ENCODE measurements around the gene DPPA3. TPM values are rescaled to one million over a fixed set of nuclear protein-coding genes. Genes with fewer than 3 reads are reported as not detected.
"Not testable (repeated sequence)": the region's sequence is repeated elsewhere in the genome, so short reads cannot be mapped to it uniquely, and the experiment has no call there.

Gene DPPA3
- total RNA-seq, 1 donor, result not detected

- no peak for DNase-seq (ENCODE audit: low read depth)
- no peak for TF ChIP-seq CTCF (IDR thresholded peaks at IDR 0.05; ENCODE audit: insufficient read depth, low read length)
- no peak overlapping the region for H3K4me3 ChIP-seq (ENCODE audit: low read depth, low read length)
Observed at GRCh38 chr12:7749442-7749841, 38.2 kb downstream of the DPPA3 start.

- no peak for DNase-seq (ENCODE audit: low read depth)
- no peak for TF ChIP-seq CTCF (IDR thresholded peaks at IDR 0.05; ENCODE audit: insufficient read depth, low read length)
- no peak overlapping the region for H3K4me3 ChIP-seq (ENCODE audit: low read depth, low read length)
Observed at GRCh38 chr12:7750350-7750749, 39.1 kb downstream of the DPPA3 start.

GRCh38 chr12:7751394-7751793 lies 40.2 kb downstream of the DPPA3 start:
- no peak overlapping the region for H3K4me3 ChIP-seq (ENCODE audit: low read depth, low read length)
- TF ChIP-seq CTCF (IDR thresholded peaks at IDR 0.05; ENCODE audit: insufficient read depth, low read length), result no peak
- no peak for DNase-seq (ENCODE audit: low read depth)

GRCh38 chr12:7751941-7752922 lies 41.0 kb downstream of the DPPA3 start:
- DNase-seq (ENCODE audit: low read depth), result not testable (repeated sequence)

GRCh38 chr12:7755668-7756067 lies 44.4 kb downstream of the DPPA3 start:
- not testable (repeated sequence) for H3K4me3 ChIP-seq (ENCODE audit: low read depth, low read length); DNase-seq (ENCODE audit: low read depth)

More at GRCh38 chr12:7751941-7752922, 41.0 kb downstream of the DPPA3 start:
- not testable (repeated sequence) for H3K4me3 ChIP-seq (ENCODE audit: low read depth, low read length)

- no peak overlapping the region for H3K4me3 ChIP-seq (ENCODE audit: low read depth, low read length)
- no peak for DNase-seq (ENCODE audit: low read depth)
- no peak for TF ChIP-seq CTCF (IDR thresholded peaks at IDR 0.05; ENCODE audit: insufficient read depth, low read length)
Observed at GRCh38 chr12:7756993-7757392, 45.8 kb downstream of the DPPA3 start.

GRCh38 chr12:7758766-7759140 lies 47.5 kb downstream of the DPPA3 start:
- TF ChIP-seq CTCF (IDR thresholded peaks at IDR 0.05; ENCODE audit: insufficient read depth, low read length), result no peak
- no peak for DNase-seq (ENCODE audit: low read depth)
- H3K4me3 ChIP-seq (ENCODE audit: low read depth, low read length), result no peak overlapping the region

Other genes with a start within 250 kb of the DPPA3 start
- gene CD163, start 207.7 kb upstream of the DPPA3 start, total RNA-seq (ENCODE audit: low replicate concordance), result not detected in 2 replicates
- gene APOBEC1, start 45.5 kb upstream of the DPPA3 start, total RNA-seq (ENCODE audit: low replicate concordance), result not detected in 2 replicates
- gene GDF3, start 15.7 kb upstream of the DPPA3 start, total RNA-seq (ENCODE audit: low replicate concordance), result not detected in 2 replicates
- not detected in 2 replicates for gene CLEC4C, start 35.9 kb downstream of the DPPA3 start, total RNA-seq (ENCODE audit: low replicate concordance)
- not detected in 2 replicates for gene NANOGNB, start 53.8 kb downstream of the DPPA3 start, total RNA-seq (ENCODE audit: low replicate concordance)
- under 0.01 and 0.16 TPM in 2 replicates for gene NANOG, start 78.0 kb downstream of the DPPA3 start, total RNA-seq (ENCODE audit: low replicate concordance)
- gene SLC2A14, start 161.5 kb downstream of the DPPA3 start, total RNA-seq (ENCODE audit: low replicate concordance), result not detected in 2 replicates
- gene SLC2A3, start 224.8 kb downstream of the DPPA3 start, total RNA-seq (ENCODE audit: low replicate concordance), result 42.4 and 49.6 TPM in 2 replicates